ENCODE measurements around the gene KLHDC3.

KLHDC3 gene

DNA sequence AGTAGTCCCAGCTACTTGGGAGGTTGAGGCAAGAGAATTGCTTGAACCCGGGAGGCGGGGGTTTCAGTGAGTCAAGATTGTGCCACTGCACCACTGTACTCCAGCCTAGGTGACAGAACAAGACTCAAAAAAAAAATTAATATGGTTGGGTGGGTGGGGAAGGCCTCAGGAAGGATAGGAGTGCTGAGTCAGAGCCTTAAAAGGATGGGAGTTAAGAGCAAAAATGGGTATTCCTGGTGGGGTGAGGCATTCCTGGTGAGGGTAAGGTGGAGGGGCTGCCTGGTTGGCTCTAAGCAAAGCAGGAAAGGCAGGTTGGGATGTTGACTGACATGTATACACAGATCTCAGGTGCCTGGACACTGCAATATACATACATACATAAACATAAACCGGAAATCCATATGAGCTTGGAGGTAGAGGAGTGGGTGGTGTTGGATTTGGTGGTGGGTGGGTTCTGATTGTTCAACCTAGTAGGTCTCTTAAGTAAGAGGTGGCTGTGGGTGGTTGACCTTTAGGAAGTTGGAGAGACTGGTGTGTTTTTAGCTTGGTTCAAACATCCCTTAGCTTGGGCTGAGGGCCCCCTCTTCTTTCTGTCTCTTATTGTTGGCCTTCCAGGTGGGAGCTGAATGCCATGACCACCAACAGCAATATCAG, 6.1 kb downstream of the KLHDC3 start:
- H3K27me3 ChIP-seq (ENCODE audit: insufficient read depth, low read length, poor library complexity) = no peaks in the 10 kb centered on the region
- peaks cover 71% of the 10 kb centered on the region for H3K79me2 ChIP-seq (ENCODE audit: insufficient read depth, low read length)
- no peak overlapping the region for H2AFZ ChIP-seq (ENCODE audit: low read depth, low read length)
- ATAC-seq (ENCODE audit: insufficient read depth, low read depth) = no peak
- peaks cover 71% of the 10 kb centered on the region for H3K36me3 ChIP-seq (ENCODE audit: insufficient read depth, low read length)
- peaks cover 70% of the 10 kb centered on the region for H3K4me1 ChIP-seq (ENCODE audit: insufficient read depth, low read length)
- peak overlapping the region; percentile 58; the same call in 1 of the 2 replicates for H3K9ac ChIP-seq (ENCODE audit: low read depth, low read length)
- no peaks in the 10 kb centered on the region for H3K9me3 ChIP-seq (ENCODE audit: insufficient read depth, low read length, severe bottlenecking)
- DNase-seq = no peak
- H4K20me1 ChIP-seq (ENCODE audit: insufficient read depth, low read length) = peaks cover 37% of the 10 kb centered on the region
- H3K4me3 ChIP-seq (ENCODE audit: low read depth in 1 of 2, low read length in 2 of 2) = peak overlapping the region in 1 of 2 experiments; percentile 86; a peak in 2 of 4 replicates
- TF ChIP-seq, protein P1, sequence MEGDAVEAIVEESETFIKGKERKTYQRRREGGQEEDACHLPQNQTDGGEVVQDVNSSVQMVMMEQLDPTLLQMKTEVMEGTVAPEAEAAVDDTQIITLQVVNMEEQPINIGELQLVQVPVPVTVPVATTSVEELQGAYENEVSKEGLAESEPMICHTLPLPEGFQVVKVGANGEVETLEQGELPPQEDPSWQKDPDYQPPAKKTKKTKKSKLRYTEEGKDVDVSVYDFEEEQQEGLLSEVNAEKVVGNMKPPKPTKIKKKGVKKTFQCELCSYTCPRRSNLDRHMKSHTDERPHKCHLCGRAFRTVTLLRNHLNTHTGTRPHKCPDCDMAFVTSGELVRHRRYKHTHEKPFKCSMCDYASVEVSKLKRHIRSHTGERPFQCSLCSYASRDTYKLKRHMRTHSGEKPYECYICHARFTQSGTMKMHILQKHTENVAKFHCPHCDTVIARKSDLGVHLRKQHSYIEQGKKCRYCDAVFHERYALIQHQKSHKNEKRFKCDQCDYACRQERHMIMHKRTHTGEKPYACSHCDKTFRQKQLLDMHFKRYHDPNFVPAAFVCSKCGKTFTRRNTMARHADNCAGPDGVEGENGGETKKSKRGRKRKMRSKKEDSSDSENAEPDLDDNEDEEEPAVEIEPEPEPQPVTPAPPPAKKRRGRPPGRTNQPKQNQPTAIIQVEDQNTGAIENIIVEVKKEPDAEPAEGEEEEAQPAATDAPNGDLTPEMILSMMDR (IDR thresholded peaks at IDR 0.05; ENCODE audit: borderline replicate concordance, extremely low read depth, low read length, poor library complexity, severe bottlenecking) = no peak
- no peak for TF ChIP-seq EZH2 (IDR thresholded peaks at IDR 0.05; ENCODE audit: borderline replicate concordance, low read depth, low read length, severe bottlenecking)
- H3K4me2 ChIP-seq (ENCODE audit: insufficient read depth, low read length) = peak overlapping the region; percentile 79
- peak overlapping the region; percentile 72; the same call in 1 of the 2 replicates for H3K27ac ChIP-seq (ENCODE audit: low read length)

DNA sequence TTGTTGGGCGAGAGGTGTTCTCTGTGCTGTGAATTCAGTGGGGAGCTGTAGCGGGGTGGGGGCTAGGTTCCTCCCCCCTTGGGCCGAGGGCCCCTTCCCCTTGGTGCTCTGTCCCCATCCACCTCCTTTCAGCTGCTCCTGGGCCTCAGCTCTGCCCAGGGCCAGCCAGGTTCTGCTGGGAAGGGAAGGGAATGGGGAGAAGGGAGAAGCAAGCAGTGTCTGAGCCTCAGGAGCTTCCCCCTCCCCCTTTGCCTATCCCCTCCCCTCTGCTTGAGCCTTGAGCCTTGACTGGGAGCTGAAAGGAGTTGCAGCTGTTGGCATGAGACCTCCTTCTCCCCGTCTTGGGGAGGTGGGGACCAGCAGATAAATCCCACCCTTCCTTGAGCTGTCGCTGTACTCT, 6.8 kb downstream of the KLHDC3 start:
- Histone ChIP-seq H3K27me3 (ENCODE audit: insufficient read depth, low read length, poor library complexity) (no peaks in the 10 kb centered on the region), H3K27ac (ENCODE audit: low read length) (peak overlapping the region; percentile 72), H3K79me2 (ENCODE audit: insufficient read depth, low read length) (peaks cover 64% of the 10 kb centered on the region), H3K4me1 (ENCODE audit: insufficient read depth, low read length) (peaks cover 64% of the 10 kb centered on the region), H3K36me3 (ENCODE audit: insufficient read depth, low read length) (peaks cover 75% of the 10 kb centered on the region), H3K9ac (ENCODE audit: low read depth, low read length) (peak overlapping the region; percentile 58), H2AFZ (ENCODE audit: low read depth, low read length) (peak overlapping the region; percentile 73), H3K9me3 (ENCODE audit: insufficient read depth, low read length, severe bottlenecking) (no peaks in the 10 kb centered on the region), H3K4me2 (ENCODE audit: insufficient read depth, low read length) (peak overlapping the region; percentile 79), H4K20me1 (ENCODE audit: insufficient read depth, low read length) (peaks cover 34% of the 10 kb centered on the region), H3K4me3 (ENCODE audit: low read depth in 1 of 2, low read length in 2 of 2) (peak overlapping the region; percentile 58 to 86; a peak in 3 of 4 replicates)
- peak; percentile 28 for ATAC-seq (ENCODE audit: insufficient read depth, low read depth)
- peak; percentile 31 for DNase-seq
- TF ChIP-seq, protein P1 (IDR thresholded peaks at IDR 0.05; ENCODE audit: borderline replicate concordance, extremely low read depth, low read length, poor library complexity, severe bottlenecking) = no peak
- no peak for TF ChIP-seq EZH2 (IDR thresholded peaks at IDR 0.05; ENCODE audit: borderline replicate concordance, low read depth, low read length, severe bottlenecking)

DNA sequence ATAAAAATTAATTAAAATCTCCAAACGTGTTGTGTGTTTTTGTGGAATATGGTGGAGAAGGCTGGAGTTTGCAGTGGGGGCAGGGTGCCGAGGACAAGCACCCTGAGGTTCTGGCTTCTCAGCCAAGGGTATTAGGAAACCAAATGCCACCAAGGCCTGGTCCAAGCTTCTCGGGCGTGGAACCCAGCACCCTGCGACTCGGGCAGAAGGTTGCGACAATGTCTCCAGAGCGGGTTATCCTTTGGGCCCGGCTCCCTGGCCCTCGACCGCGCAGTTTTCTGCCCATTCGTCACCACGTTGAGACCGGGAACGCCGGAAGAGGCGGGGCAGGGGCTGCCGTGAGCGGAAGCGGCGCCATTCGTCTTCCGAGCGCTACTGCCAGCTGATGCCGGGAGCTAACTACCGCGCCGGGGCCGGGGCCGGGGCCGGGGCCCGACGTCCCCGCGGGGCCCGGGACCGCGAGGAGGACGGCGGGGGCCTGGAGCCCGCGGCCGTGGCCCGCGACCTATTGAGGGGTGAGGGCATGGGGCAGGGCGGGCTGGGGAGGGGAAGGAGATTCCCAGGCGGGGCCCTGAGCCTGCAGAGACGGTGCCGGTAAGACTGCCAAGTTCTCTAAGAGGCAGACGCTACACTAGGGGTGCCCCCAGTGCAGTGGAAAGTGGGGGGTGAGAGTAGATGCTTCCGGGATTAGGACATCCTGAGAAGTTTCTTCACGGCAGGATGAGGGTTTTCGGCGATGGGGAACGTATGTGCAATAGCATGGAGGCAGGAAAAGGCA, 7.4 kb downstream of the KLHDC3 start, which contains the start of gene RRP36:
Gene RRP36, plus strand, starts transcription at position 354 of the 778 bp plus-strand sequence. Its CDS starts 32 bp downstream, at position 386.
- Histone ChIP-seq H3K4me1 (ENCODE audit: insufficient read depth, low read length) (peaks cover 58% of the 10 kb centered on the region), H3K9ac (ENCODE audit: low read depth, low read length) (peak within 1 kb of the TSS; percentile 58), H3K4me3 (ENCODE audit: low read depth in 1 of 2, low read length in 2 of 2) (peak within 1 kb of the TSS; percentile 58 to 86; a peak in 3 of 4 replicates), H3K4me2 (ENCODE audit: insufficient read depth, low read length) (peak within 1 kb of the TSS; percentile 79), H3K9me3 (ENCODE audit: insufficient read depth, low read length, severe bottlenecking) (no peaks in the 10 kb centered on the region), H2AFZ (ENCODE audit: low read depth, low read length) (peak within 1 kb of the TSS; percentile 73), H3K27me3 (ENCODE audit: insufficient read depth, low read length, poor library complexity) (no peaks in the 10 kb centered on the region), H3K36me3 (ENCODE audit: insufficient read depth, low read length) (peaks cover 75% of the 10 kb centered on the region), H4K20me1 (ENCODE audit: insufficient read depth, low read length) (peaks cover 29% of the 10 kb centered on the region), H3K27ac (ENCODE audit: low read length) (peak within 1 kb of the TSS; percentile 72), H3K79me2 (ENCODE audit: insufficient read depth, low read length) (peaks cover 58% of the 10 kb centered on the region)
- TF ChIP-seq, protein P1 (IDR thresholded peaks at IDR 0.05; ENCODE audit: borderline replicate concordance, extremely low read depth, low read length, poor library complexity, severe bottlenecking) = no peak
- no peak for TF ChIP-seq EZH2 (IDR thresholded peaks at IDR 0.05; ENCODE audit: borderline replicate concordance, low read depth, low read length, severe bottlenecking)
- peak; percentile 81 for DNase-seq
- ATAC-seq (ENCODE audit: insufficient read depth, low read depth) = peak; percentile 90

Measured in DND-41 (cell line).